LNCaP clone FGC (cell line): ENCODE data around the gene KRTAP5-1.

Source experiments
- DNase-seq: peaks from one replicate; pipeline ENCODE4 v3.0.0-alpha.2; 2011; ENCODE audit warnings: low read depth
- H3K4me3 ChIP-seq: 2 replicates; pipeline ENCODE4 v1.5.1; 2011; ENCODE audit warnings: mild to moderate bottlenecking, low read depth, low read length, control low read depth
- CTCF ChIP-seq: IDR thresholded peaks from 2 replicates; pipeline ENCODE4 v1.5.1; 2012; ENCODE audit warnings: mild to moderate bottlenecking; ENCODE audit not compliant: control insufficient read depth, insufficient read depth; ENCODE audit errors: extremely low read depth

KRTAP5-1 gene

DNA sequence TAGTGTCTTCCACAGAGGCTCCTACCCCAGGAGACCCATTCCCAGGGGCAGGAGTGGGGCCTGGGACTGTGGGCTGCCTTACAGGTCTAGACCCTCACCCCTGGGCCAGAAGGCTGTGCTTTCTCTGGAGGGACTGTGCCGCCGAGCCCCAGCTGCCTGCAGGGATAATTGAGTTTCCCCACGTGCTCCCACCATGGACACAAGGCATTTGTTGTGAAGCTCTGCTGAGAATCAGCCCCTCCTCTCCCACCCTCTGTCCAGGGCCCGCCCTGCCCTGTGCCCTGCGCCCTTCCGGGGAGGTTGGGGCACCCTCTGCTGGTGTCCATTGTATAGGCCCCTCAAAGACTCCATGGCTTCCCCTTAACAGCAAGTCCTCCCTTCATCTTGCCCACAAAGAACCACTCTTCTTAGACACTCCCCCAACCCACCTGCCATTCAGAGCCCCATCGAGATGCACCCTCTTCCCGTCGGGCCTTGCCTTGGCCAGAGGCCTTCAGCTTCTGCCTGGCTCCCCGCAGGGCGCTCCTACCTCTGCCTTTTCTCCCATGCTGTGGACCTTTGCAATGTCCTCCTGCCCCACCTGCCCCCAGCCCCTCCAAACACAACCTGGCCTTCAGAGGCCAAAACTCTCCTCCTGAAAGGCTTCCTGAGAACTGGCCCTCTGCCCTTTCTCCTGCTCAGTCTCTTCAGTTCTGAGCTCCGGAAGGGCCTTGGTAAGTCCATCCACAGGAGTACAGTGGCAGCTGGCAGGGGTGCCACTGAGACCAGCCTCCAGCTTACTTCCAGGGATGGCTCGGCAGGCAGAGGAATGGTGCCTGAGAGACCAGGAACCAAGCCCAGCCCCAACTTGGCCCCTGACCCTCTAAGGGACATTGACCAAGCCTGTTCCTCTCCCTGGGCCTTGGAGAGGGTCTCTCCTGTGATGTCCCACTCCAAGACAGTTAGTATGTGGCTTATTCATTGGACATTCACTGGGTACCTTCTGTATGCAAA, 35.4 kb downstream of the KRTAP5-1 start:
- no peak for DNase-seq
- no peak for TF ChIP-seq CTCF
- H3K4me3 ChIP-seq, result no peak overlapping the region

GRCh38 chr11:1548221-1549070, 36.6 kb downstream of the KRTAP5-1 start:
- H3K4me3 ChIP-seq, result peak overlapping the region; percentile 30
- TF ChIP-seq CTCF, result no peak
- peak; percentile 45 for DNase-seq

DNA sequence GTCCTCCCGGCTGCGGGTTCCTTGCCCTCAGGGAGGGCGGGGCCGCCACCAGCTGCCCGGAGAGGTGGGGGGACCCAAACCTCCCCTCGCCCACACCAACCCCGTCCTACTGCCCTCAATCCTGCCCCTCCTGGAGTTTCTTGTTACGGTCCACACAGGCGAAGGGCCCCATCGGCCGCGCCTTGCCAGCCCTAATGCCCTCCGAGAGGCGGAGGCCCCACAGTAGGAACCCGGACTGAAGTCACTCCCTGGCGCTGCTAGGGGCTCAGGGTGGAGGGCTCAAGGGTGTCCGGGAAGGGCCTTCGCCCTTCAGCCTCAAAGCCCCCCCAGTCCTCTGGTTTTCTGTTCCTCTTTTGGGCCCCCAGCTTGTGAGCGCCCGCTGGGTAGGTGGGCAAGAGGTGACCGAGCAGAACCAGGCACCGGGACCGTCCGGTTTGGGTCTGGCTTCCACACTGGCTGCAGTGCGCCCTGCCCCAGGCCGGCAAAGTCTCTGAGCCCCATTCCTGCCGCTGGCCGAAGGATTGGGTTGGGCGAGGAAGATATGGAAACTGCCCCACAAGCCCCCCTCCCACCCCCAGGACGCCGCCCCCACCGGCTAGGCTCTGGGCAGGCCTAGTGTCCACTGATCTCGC, 37.5 kb downstream of the KRTAP5-1 start:
- TF ChIP-seq CTCF, result no peak
- DNase-seq, result no peak
- H3K4me3 ChIP-seq, result no peak overlapping the region

- DNase-seq, result no peak
- H3K4me3 ChIP-seq, result peak overlapping the region; percentile 49
- peak; percentile 93 for TF ChIP-seq CTCF
Observed at GRCh38 chr11:1546536-1547466, 38.3 kb downstream of the KRTAP5-1 start.

- no peak for TF ChIP-seq CTCF
- no peak overlapping the region for H3K4me3 ChIP-seq
- DNase-seq, result no peak
Observed at GRCh38 chr11:1546077-1546535, 39.0 kb downstream of the KRTAP5-1 start.
